ENCODE measurements around the gene ZNF638. TPM values are rescaled to one million over a fixed set of nuclear protein-coding genes. Genes with fewer than 3 reads are reported as not detected.
"Not testable (repeated sequence)": the region's sequence is repeated elsewhere in the genome, so short reads cannot be mapped to it uniquely, and the experiment has no call there.

Gene ZNF638
- polyA plus RNA-seq, 1 of the 3 experiments (the other 2 are of a cell fraction): 28.1 TPM

GRCh38 chr2:71428472-71429383 is 97.1 kb downstream of the ZNF638 start (continued):
- no peak for TF ChIP-seq USF2 (IDR thresholded peaks at IDR 0.05; ENCODE audit: borderline replicate concordance, low read depth, low read length)
- no peak for TF ChIP-seq MAX (IDR thresholded peaks at IDR 0.05; ENCODE audit: low read depth)
- TF ChIP-seq SIN3A (IDR thresholded peaks at IDR 0.05; ENCODE audit: borderline replicate concordance, low read depth, low read length): no peak
- no peak for TF ChIP-seq FOXJ3 (CRISPR knock-in tag; IDR thresholded peaks at IDR 0.05)
- TF ChIP-seq GABPA (IDR thresholded peaks at IDR 0.05; ENCODE audit: low read depth): no peak

GRCh38 chr2:71445142-71445541 is 113.6 kb downstream of the ZNF638 start:
- CTCF ChIA-PET, POLR2A ChIA-PET: not testable (repeated sequence)

GRCh38 chr2:71446505-71446904 is 114.9 kb downstream of the ZNF638 start:
- Histone ChIP-seq H3K4me2 (no peak overlapping the region), H3K9me2 (no peaks in the 10 kb centered on the region), H2AFZ (ENCODE audit: low read depth) (no peak overlapping the region), H3K4me3 (ENCODE audit: low read depth in 2 of 2, low read length in 1 of 2) (no peak overlapping the region), H3K27me3 (ENCODE audit: insufficient read depth) (no peaks in the 10 kb centered on the region), H4K20me1 (ENCODE audit: insufficient read depth) (no peaks in the 10 kb centered on the region; the same call in 1 of the 2 replicates), H3K4me1 (ENCODE audit: control insufficient read depth in 1 of 2, insufficient read depth in 2 of 2, low read depth in 1 of 2, low read length in 1 of 2) (no peaks in the 10 kb centered on the region), H3K79me2 (ENCODE audit: insufficient read depth) (no peaks in the 10 kb centered on the region), H3K36me3 (replicated peaks in 1 of 2; ENCODE audit: control insufficient read depth in 1 of 2, insufficient read depth in 2 of 2, low read length in 1 of 2) (peaks cover 8 to 19% of the 10 kb centered on the region in 2 experiments), H3K9ac (no peak overlapping the region), H3F3A (replicated peaks; ENCODE audit: insufficient read depth) (no peaks in the 10 kb centered on the region), H3K9me3 (no peaks in the 10 kb centered on the region), H3K27ac (ENCODE audit: low read depth in 2 of 2, low read length in 1 of 2) (no peak overlapping the region)
- ChIA-PET POLR2A (no interaction called here), CTCF (interaction anchor here (0.9 to 1.3 kb wide), 2 partner anchors 14 to 64 kb away, joined by 3 read pairs; no protein-coding TSS in a partner anchor)
- 100% methylated on average over 1 of the region's 1 CpG for WGBS (ENCODE audit: low lambda C conversion rate)
- no peak for DNase-seq
- TF ChIP-seq MEF2A (IDR thresholded peaks at IDR 0.05; ENCODE audit: borderline replicate concordance, low read depth) (no peak), SMC3 (IDR thresholded peaks at IDR 0.05; ENCODE audit: low read depth, low read length) (no peak), EP300 (IDR thresholded peaks at IDR 0.05; ENCODE audit: borderline replicate concordance in 1 of 2, low read depth in 1 of 2, low read length in 1 of 2) (no peak), CTCF (IDR thresholded peaks at IDR 0.05) (no peak), USF1 (IDR thresholded peaks at IDR 0.05; ENCODE audit: borderline replicate concordance, low read depth) (no peak), ZBTB33 (IDR thresholded peaks at IDR 0.05; ENCODE audit: borderline replicate concordance, low read depth) (no peak), POLR2AphosphoS5 (IDR thresholded peaks at IDR 0.05; ENCODE audit: low read depth, low read length) (no peak), NRF1 (IDR thresholded peaks at IDR 0.05; ENCODE audit: low read depth, low read length) (no peak), NFIC (IDR thresholded peaks at IDR 0.05; ENCODE audit: borderline replicate concordance) (no peak), FOXJ3 (CRISPR knock-in tag; IDR thresholded peaks at IDR 0.05) (no peak)

More at GRCh38 chr2:71445142-71445541, 113.6 kb downstream of the ZNF638 start:
- not testable (repeated sequence) for H3K4me3 ChIP-seq (ENCODE audit: low read depth in 2 of 2, low read length in 1 of 2); H4K20me1 ChIP-seq (ENCODE audit: insufficient read depth); H3K27ac ChIP-seq (ENCODE audit: low read depth in 2 of 2, low read length in 1 of 2); H3K9me2 ChIP-seq; H3K27me3 ChIP-seq (ENCODE audit: insufficient read depth); DNase-seq; H2AFZ ChIP-seq (ENCODE audit: low read depth); H3K4me2 ChIP-seq; H3F3A ChIP-seq (replicated peaks; ENCODE audit: insufficient read depth); H3K79me2 ChIP-seq (ENCODE audit: insufficient read depth); H3K9ac ChIP-seq; H3K4me1 ChIP-seq (ENCODE audit: control insufficient read depth in 1 of 2, insufficient read depth in 2 of 2, low read depth in 1 of 2, low read length in 1 of 2); H3K9me3 ChIP-seq
- 88% methylated on average over 5 of the region's 5 CpGs for WGBS (ENCODE audit: low lambda C conversion rate)
- peaks cover 8 to 21% of the 10 kb centered on the region in 2 experiments for H3K36me3 ChIP-seq (replicated peaks in 1 of 2; ENCODE audit: control insufficient read depth in 1 of 2, insufficient read depth in 2 of 2, low read length in 1 of 2)
